HepG2 (cell line): ENCODE data around the gene ZNF655. TPM values are rescaled to one million over a fixed set of nuclear protein-coding genes. Genes with fewer than 3 reads are reported as not detected.

Source experiments
- CBX1 ChIP-seq: IDR thresholded peaks from one replicate; pipeline ENCODE4 v1.6.1; 2016; ENCODE audit warnings: antibody characterized with exemption, low read depth
- ELF3 ChIP-seq: IDR thresholded peaks from 2 replicates; pipeline ENCODE4 v1.6.1; 2016; ENCODE audit warnings: missing genetic modification reagents, missing compliant biosample characterization
- KDM1A ChIP-seq: IDR thresholded peaks from 2 replicates; pipeline ENCODE4 v1.6.1; 2016; ENCODE audit warnings: missing compliant biosample characterization
- MED13 ChIP-seq: sonication (generic); formaldehyde crosslinking; IDR thresholded peaks from 2 replicates; pipeline ENCODE4 v1.5.0; 2020; ENCODE audit warnings: missing genetic modification reagents
- RFXAP ChIP-seq: sonication (generic); formaldehyde crosslinking; IDR thresholded peaks from 2 replicates; pipeline ENCODE4 v1.4.0; 2020; ENCODE audit warnings: missing genetic modification reagents, borderline replicate concordance
- SNAPC2 ChIP-seq: sonication (generic); formaldehyde crosslinking; IDR thresholded peaks from 2 replicates; pipeline ENCODE4 v1.8.1; 2022; ENCODE audit warnings: mild to moderate bottlenecking, missing genetic modification reagents
- SP140L ChIP-seq: sonication (generic); formaldehyde crosslinking; IDR thresholded peaks from 2 replicates; pipeline ENCODE4 v1.4.0; 2020; ENCODE audit warnings: missing genetic modification reagents, borderline replicate concordance
- TSC22D2 ChIP-seq: sonication (generic); formaldehyde crosslinking; IDR thresholded peaks from 2 replicates; pipeline ENCODE4 v1.5.1; 2020; ENCODE audit warnings: missing genetic modification reagents, mild to moderate bottlenecking, borderline replicate concordance
- YEATS2 ChIP-seq: sonication (generic); formaldehyde crosslinking; IDR thresholded peaks from 2 replicates; pipeline ENCODE4 v1.4.0; 2020; ENCODE audit warnings: missing genetic modification reagents, borderline replicate concordance
- ZMYM2 ChIP-seq: sonication (generic); formaldehyde crosslinking; IDR thresholded peaks from 2 replicates; pipeline ENCODE4 v1.8.0; 2022; ENCODE audit warnings: mild to moderate bottlenecking, missing genetic modification reagents
- ZNF331 ChIP-seq: sonication (generic); formaldehyde crosslinking; IDR thresholded peaks from 2 replicates; pipeline ENCODE4 v1.4.0; 2020; ENCODE audit warnings: missing genetic modification reagents
- ZNF598 ChIP-seq: sonication (generic); formaldehyde crosslinking; IDR thresholded peaks from 2 replicates; pipeline ENCODE4 v1.5.1; 2020; ENCODE audit warnings: mild to moderate bottlenecking, missing genetic modification reagents, borderline replicate concordance
- ZNF614 ChIP-seq: IDR thresholded peaks from 2 replicates; pipeline ENCODE4 v1.6.1; 2018; ENCODE audit warnings: missing biosample characterization, missing genetic modification reagents, inconsistent platforms, borderline replicate concordance
- ZNF766 ChIP-seq: sonication (generic); formaldehyde crosslinking; IDR thresholded peaks from 2 replicates; pipeline ENCODE4 v1.5.0; 2020; ENCODE audit warnings: missing genetic modification reagents, borderline replicate concordance
- ZNF768 ChIP-seq: sonication (generic); formaldehyde crosslinking; IDR thresholded peaks from 2 replicates; pipeline ENCODE4 v1.4.0; 2020; ENCODE audit warnings: missing genetic modification reagents
- ZNF781 ChIP-seq: sonication (generic); formaldehyde crosslinking; IDR thresholded peaks from 2 replicates; pipeline ENCODE4 v1.5.1; 2020; ENCODE audit warnings: borderline replicate concordance, mild to moderate bottlenecking, missing genetic modification reagents; ENCODE audit errors: not compliant biosample characterization
- polyA plus RNA-seq, 8 experiments: library from polyadenylated mRNA; depleted of rRNA in 3 of 8; stranded (reverse) in 7 of 8; unstranded in 1 of 8; fragments of >200 nt; fragmentation: Illumina TruSeq in 4 of 8; extraction: Trizol in 4 of 8; gene quantifications; 2 replicates each; pipeline versions ENCODE4 v1.2.1 to v1.2.3, GENCODE V29; 2011 to 2016; ENCODE audit warnings: low read depth in 4 of 8, missing spikeins in 1 of 8, mixed read lengths in 1 of 8; ENCODE audit not compliant: insufficient read depth in 1 of 8
- total RNA-seq, 5 experiments: library from RNA; depleted of rRNA; stranded (reverse); fragments of >200 nt; fragmentation: Illumina TruSeq; extraction: Trizol; gene quantifications; 2 replicates each; pipeline ENCODE4 v1.2.3, GENCODE V29; 2016; ENCODE audit warnings: low read depth in 1 of 5
- TF ChIP-seq, protein P1 (sequence below): sonication (generic); formaldehyde crosslinking; IDR thresholded peaks from 2 replicates; pipeline ENCODE4 v1.5.0; 2020; ENCODE audit warnings: missing genetic modification reagents, mild to moderate bottlenecking, borderline replicate concordance
- TF ChIP-seq, protein P2 (sequence below): sonication (generic); formaldehyde crosslinking; IDR thresholded peaks from 2 replicates; pipeline ENCODE4 v1.8.1; 2022; ENCODE audit warnings: low read depth, mild to moderate bottlenecking, missing genetic modification reagents
- TF ChIP-seq, protein P3 (sequence below): IDR thresholded peaks from 2 replicates; pipeline ENCODE4 v1.6.1; 2016; ENCODE audit warnings: low read depth
- TF ChIP-seq, protein P4 (sequence below): IDR thresholded peaks from 2 replicates; pipeline ENCODE4 v1.6.1; 2016; ENCODE audit warnings: mild to moderate bottlenecking
- TF ChIP-seq, protein P5 (sequence below), 2 experiments: fragments of 450-650 bp in 1 of 2; sonication (generic) in 1 of 2; formaldehyde crosslinking; IDR thresholded peaks; 2 replicates each; pipeline versions ENCODE4 v1.5.0 to v1.8.0; 2020 to 2022; ENCODE audit warnings: mild to moderate bottlenecking in 1 of 2, missing genetic modification reagents in 1 of 2

ZNF655 gene
- total and polyA plus RNA-seq, 2 of the 13 experiments (the other 11 are each of a cell fraction or from before 2014, with no cell fraction given), result 53.4 to 75.6 TPM

DNA sequence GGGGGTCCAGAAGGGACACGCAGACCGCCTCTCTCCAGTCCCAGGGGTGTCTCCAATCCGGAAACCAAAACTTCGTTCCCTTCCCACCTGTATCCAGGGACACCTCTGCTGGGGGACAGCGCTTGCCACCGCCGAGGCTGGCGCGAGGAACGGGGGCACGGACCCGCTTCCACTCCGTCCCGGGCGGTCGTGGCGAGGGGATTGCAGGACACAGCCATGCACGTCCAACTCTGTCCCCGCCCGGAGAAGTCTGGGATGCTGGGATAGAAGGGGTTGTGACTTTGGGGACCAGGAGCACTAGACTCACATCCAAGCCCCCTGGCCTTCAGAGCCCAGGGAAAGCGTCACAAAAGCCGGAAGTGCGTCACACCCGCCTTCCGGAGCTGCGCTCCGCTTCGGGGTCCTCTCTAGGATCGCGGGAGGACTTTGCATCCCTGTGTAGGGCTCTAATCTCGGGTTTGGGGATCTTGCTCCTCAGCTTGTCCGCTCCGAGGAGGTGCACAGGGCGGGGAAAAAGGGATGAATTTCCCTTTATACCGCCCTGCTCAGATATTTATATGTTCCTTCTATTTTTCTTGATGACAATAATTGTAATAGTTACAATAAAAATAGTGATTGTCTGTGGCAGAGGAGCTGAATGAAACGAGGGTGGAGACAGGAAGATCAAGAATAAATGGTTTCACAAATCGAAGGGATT, 6.5 kb upstream of the ZNF655 start, which contains the start of gene FAM200A (continued):
- TF ChIP-seq, protein P1, sequence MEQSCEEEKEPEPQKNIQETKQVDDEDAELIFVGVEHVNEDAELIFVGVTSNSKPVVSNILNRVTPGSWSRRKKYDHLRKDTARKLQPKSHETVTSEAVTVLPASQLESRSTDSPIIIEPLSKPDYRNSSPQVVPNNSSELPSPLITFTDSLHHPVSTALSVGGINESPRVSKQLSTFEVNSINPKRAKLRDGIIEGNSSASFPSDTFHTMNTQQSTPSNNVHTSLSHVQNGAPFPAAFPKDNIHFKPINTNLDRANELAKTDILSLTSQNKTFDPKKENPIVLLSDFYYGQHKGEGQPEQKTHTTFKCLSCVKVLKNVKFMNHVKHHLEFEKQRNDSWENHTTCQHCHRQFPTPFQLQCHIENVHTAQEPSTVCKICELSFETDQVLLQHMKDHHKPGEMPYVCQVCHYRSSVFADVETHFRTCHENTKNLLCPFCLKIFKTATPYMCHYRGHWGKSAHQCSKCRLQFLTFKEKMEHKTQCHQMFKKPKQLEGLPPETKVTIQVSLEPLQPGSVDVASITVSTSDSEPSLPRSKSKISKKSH (CRISPR knock-in tag), result peak; percentile 80; the same call in 1 of the 2 replicates
- TF ChIP-seq CBX1, result no peak
- TF ChIP-seq ZNF781 (CRISPR knock-in tag), result peak; percentile 60
- peak; percentile 65; the same call in 1 of the 2 replicates for TF ChIP-seq ZNF614 (CRISPR knock-in tag)
- peak; percentile 57; the same call in 1 of the 2 replicates for TF ChIP-seq SP140L
- TF ChIP-seq SNAPC2 (CRISPR knock-in tag), result 0 out of 2 replicates have a peak, but pooled peaks have one; percentile 59
- TF ChIP-seq RFXAP (CRISPR knock-in tag), result 0 out of 2 replicates have a peak, but pooled peaks have one; percentile 40
- TF ChIP-seq, protein P2, sequence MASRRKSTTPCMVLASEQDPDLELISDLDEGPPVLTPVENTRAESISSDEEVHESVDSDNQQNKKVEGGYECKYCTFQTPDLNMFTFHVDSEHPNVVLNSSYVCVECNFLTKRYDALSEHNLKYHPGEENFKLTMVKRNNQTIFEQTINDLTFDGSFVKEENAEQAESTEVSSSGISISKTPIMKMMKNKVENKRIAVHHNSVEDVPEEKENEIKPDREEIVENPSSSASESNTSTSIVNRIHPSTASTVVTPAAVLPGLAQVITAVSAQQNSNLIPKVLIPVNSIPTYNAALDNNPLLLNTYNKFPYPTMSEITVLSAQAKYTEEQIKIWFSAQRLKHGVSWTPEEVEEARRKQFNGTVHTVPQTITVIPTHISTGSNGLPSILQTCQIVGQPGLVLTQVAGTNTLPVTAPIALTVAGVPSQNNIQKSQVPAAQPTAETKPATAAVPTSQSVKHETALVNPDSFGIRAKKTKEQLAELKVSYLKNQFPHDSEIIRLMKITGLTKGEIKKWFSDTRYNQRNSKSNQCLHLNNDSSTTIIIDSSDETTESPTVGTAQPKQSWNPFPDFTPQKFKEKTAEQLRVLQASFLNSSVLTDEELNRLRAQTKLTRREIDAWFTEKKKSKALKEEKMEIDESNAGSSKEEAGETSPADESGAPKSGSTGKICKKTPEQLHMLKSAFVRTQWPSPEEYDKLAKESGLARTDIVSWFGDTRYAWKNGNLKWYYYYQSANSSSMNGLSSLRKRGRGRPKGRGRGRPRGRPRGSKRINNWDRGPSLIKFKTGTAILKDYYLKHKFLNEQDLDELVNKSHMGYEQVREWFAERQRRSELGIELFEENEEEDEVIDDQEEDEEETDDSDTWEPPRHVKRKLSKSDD (CRISPR knock-in tag), result peak; percentile 94
- TF ChIP-seq ZNF598, result peak; percentile 74; the same call in 1 of the 2 replicates
- TF ChIP-seq, protein P3, sequence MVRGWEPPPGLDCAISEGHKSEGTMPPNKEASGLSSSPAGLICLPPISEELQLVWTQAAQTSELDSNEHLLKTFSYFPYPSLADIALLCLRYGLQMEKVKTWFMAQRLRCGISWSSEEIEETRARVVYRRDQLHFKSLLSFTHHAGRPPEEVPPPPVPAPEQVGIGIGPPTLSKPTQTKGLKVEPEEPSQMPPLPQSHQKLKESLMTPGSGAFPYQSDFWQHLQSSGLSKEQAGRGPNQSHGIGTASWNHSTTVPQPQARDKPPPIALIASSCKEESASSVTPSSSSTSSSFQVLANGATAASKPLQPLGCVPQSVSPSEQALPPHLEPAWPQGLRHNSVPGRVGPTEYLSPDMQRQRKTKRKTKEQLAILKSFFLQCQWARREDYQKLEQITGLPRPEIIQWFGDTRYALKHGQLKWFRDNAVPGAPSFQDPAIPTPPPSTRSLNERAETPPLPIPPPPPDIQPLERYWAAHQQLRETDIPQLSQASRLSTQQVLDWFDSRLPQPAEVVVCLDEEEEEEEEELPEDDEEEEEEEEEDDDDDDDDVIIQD (CRISPR knock-in tag), result 0 out of 2 replicates have a peak, but pooled peaks have one; percentile 60
- TF ChIP-seq YEATS2 (CRISPR knock-in tag), result peak; percentile 98
- TF ChIP-seq ZNF766, result no peak
- TF ChIP-seq KDM1A, result peak; percentile 32; the same call in 1 of the 2 replicates
- peak; percentile 52; the same call in 1 of the 2 replicates for TF ChIP-seq ELF3 (CRISPR knock-in tag)
- TF ChIP-seq MED13 (CRISPR knock-in tag), result no peak
- TF ChIP-seq ZMYM2 (CRISPR knock-in tag), result peak; percentile 33; the same call in 1 of the 2 replicates
- peak; percentile 32; the same call in 1 of the 2 replicates for TF ChIP-seq ZNF768 (CRISPR knock-in tag)
- TF ChIP-seq, protein P4, sequence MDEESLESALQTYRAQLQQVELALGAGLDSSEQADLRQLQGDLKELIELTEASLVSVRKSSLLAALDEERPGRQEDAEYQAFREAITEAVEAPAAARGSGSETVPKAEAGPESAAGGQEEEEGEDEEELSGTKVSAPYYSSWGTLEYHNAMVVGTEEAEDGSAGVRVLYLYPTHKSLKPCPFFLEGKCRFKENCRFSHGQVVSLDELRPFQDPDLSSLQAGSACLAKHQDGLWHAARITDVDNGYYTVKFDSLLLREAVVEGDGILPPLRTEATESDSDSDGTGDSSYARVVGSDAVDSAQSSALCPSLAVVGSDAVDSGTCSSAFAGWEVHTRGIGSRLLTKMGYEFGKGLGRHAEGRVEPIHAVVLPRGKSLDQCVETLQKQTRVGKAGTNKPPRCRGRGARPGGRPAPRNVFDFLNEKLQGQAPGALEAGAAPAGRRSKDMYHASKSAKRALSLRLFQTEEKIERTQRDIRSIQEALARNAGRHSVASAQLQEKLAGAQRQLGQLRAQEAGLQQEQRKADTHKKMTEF, result peak; percentile 75; the same call in 1 of the 2 replicates
- TF ChIP-seq TSC22D2, result no peak
- TF ChIP-seq, protein P5, sequence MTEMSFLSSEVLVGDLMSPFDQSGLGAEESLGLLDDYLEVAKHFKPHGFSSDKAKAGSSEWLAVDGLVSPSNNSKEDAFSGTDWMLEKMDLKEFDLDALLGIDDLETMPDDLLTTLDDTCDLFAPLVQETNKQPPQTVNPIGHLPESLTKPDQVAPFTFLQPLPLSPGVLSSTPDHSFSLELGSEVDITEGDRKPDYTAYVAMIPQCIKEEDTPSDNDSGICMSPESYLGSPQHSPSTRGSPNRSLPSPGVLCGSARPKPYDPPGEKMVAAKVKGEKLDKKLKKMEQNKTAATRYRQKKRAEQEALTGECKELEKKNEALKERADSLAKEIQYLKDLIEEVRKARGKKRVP (CRISPR knock-in tag; IDR thresholded peaks at IDR 0.05), result no peak
- TF ChIP-seq ZNF331 (CRISPR knock-in tag), result peak; percentile 70; the same call in 1 of the 2 replicates
